ENCODE data around the gene KIAA0825.

DNA sequence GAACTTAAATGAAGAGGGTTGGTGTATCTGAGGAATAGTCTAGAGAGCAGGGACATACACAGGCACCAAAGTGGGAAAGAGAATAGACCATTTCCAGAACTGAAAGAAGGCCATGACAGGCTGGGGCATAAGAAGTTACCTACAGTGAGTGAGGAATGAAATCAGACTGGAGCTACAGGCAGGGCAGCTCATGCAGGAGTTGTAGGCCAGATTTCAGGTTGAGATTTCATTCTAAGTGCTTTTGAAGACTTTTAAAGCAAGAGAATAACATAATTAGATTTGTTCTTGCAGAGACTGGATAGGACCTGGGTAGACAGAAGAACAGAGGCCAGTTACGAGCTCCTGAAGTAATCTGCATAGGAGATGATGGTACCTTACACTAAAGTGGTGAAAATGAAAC lies 280.8 kb downstream of the KIAA0825 start:
- no peak for TF ChIP-seq SOX15 (CRISPR knock-in tag; IDR thresholded peaks at IDR 0.05)
- TF ChIP-seq TEAD4 (CRISPR knock-in tag; IDR thresholded peaks at IDR 0.05), result no peak
- TF ChIP-seq CTCF (IDR thresholded peaks at IDR 0.05), result no peak
- no peak for TF ChIP-seq ATF2 (CRISPR knock-in tag; IDR thresholded peaks at IDR 0.05; ENCODE audit: borderline replicate concordance, low read depth)
- no peak for TF ChIP-seq SP1 (CRISPR knock-in tag; conservative IDR thresholded peaks at IDR 0.05)
- no peak for TF ChIP-seq ZNF512 (CRISPR knock-in tag; IDR thresholded peaks at IDR 0.05; ENCODE audit: borderline replicate concordance)
- no peak for TF ChIP-seq JUN (CRISPR knock-in tag; IDR thresholded peaks at IDR 0.05)
- no peak for TF ChIP-seq ZBTB21 (CRISPR knock-in tag; IDR thresholded peaks at IDR 0.05; ENCODE audit: borderline replicate concordance)
- TF ChIP-seq, protein P1, sequence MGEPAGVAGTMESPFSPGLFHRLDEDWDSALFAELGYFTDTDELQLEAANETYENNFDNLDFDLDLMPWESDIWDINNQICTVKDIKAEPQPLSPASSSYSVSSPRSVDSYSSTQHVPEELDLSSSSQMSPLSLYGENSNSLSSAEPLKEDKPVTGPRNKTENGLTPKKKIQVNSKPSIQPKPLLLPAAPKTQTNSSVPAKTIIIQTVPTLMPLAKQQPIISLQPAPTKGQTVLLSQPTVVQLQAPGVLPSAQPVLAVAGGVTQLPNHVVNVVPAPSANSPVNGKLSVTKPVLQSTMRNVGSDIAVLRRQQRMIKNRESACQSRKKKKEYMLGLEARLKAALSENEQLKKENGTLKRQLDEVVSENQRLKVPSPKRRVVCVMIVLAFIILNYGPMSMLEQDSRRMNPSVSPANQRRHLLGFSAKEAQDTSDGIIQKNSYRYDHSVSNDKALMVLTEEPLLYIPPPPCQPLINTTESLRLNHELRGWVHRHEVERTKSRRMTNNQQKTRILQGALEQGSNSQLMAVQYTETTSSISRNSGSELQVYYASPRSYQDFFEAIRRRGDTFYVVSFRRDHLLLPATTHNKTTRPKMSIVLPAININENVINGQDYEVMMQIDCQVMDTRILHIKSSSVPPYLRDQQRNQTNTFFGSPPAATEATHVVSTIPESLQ (CRISPR knock-in tag; IDR thresholded peaks at IDR 0.05), result no peak
- TF ChIP-seq, protein P2, sequence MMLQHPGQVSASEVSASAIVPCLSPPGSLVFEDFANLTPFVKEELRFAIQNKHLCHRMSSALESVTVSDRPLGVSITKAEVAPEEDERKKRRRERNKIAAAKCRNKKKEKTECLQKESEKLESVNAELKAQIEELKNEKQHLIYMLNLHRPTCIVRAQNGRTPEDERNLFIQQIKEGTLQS (CRISPR knock-in tag; conservative IDR thresholded peaks at IDR 0.05), result no peak
